GM18499 (cell line): ENCODE results near the gene PGM2L1.
"Not testable (repeated sequence)": the region's sequence is repeated elsewhere in the genome, so short reads cannot be mapped to it uniquely, and the experiment has no call there.

Experiments
- ATAC-seq: cut with Tn5 transposase; IDR thresholded peaks from one replicate; pipeline ENCODE4 v1.9.1; 2021; ENCODE audit warnings: moderate number of reproducible peaks; ENCODE audit not compliant: insufficient read depth, unreplicated experiment

Gene PGM2L1

GRCh38 chr11:74403607-74404321, 5.5 kb upstream of the PGM2L1 start:
- ATAC-seq, result no peak

- ATAC-seq, result no peak
Measured at GRCh38 chr11:74400606-74401005, 2.4 kb upstream of the PGM2L1 start.

DNA sequence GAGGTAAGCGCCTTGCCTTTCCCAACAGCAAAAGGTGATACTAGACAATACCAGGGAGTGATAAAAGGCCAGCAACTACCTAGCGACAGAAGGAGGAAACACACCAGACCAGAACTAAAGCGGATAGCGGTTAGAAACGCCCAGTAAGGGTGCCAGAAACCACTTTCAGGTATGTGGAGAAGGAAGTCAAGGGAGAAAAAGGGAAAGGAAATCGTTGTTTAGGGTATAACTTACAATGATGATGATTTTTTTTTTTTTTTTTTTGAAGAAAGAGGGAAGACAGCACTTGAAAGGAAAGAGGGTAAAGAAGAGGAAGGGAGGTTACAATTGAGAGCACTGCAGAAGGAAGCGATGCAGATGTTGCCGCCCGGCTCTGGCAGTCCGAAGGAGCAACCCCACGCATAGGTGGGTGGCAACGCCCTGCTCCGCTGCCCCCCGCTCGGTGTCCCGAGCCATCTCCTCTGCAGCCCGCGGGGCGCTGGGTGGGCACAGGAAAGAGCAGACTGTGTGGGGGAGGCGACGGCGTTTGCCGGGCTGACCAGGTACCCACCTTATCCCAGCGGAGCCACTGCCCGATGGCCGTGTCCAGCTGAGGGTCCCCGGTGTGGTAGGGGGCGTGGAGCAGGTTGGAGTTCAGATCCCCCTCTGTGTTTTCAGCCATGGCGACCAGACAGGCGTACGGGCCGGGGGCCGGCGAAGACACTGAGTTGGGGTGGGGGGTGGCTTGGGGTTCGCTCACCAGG, 561 bp downstream of the PGM2L1 start:
- no peak for ATAC-seq

- no peak for ATAC-seq
Measured at GRCh38 chr11:74392256-74392655, 6.0 kb downstream of the PGM2L1 start.

- ATAC-seq, result no peak
Measured at GRCh38 chr11:74391193-74391592, 7.0 kb downstream of the PGM2L1 start.

GRCh38 chr11:74390697-74391096, 7.5 kb downstream of the PGM2L1 start:
- no peak for ATAC-seq

GRCh38 chr11:74388678-74389327, 9.4 kb downstream of the PGM2L1 start:
- no peak for ATAC-seq

DNA sequence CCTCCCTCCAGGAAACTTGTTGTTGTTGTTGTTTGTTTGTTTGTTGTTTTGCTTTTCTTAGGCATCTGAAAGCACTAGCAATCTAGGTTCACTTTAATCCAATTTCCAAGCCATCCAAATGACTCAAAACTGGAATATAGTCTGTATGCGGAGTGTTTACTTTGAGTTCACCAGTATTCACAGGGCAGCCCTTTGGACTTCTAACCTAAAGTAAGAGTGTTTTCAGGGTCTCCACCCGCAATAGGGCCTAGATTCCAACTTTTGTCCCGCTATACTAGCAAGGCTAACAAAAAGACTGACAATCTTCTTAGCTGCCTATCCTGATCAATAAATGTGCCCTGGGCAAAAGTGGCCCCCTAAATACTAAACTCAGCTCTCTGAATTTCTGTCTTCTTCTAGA, 13.6 kb downstream of the PGM2L1 start:
- no peak for ATAC-seq

GRCh38 chr11:74380746-74381439, 17.3 kb downstream of the PGM2L1 start:
- ATAC-seq, result no peak

DNA sequence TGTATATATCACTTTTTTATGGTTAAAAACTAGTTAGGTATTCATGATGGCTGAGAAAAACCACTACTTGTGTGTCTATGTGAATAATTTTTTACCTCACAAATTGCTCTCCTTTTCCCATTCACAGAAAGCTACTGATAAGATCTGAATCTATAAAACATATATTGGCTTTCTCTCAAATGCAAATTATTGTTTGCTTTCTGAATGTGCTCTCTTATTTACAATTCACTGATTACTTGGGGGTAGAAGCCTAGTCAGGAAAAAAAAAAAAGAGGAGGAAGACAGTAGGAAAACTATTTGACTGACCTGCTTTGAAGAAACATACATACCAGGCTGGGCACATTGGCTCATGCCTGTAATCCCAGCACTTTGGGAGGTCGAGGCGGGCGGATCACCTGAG, 20.5 kb downstream of the PGM2L1 start:
- no peak for ATAC-seq

- no peak for ATAC-seq
Measured at GRCh38 chr11:74373382-74373781, 24.9 kb downstream of the PGM2L1 start.

GRCh38 chr11:74371269-74372052, 26.8 kb downstream of the PGM2L1 start:
- ATAC-seq, result no peak

DNA sequence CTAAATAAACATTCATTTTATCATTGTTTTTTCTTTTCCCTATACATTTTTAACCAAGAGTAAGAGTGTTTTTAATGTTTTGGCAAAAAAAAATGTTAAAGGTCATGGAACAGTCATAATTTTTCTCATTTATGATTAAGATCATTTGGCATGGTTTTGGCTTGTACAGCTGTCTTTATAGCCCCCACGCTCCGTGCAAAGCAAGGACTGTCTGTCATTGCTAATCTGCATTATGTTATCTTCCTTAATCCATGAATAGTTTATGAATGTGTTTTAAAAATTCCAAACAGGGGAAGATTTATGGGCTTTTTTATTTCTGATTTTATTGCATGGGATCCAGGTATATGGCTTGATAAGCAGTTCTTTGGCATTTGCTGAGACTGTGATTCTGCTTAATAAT, 28.1 kb downstream of the PGM2L1 start:
- no peak for ATAC-seq

GRCh38 chr11:74367881-74368280, 30.4 kb downstream of the PGM2L1 start:
- ATAC-seq, result no peak

- no peak for ATAC-seq
Measured at GRCh38 chr11:74366576-74366975, 31.7 kb downstream of the PGM2L1 start.

- not testable (repeated sequence) for ATAC-seq
Measured at GRCh38 chr11:74365805-74366204, 32.4 kb downstream of the PGM2L1 start.

GRCh38 chr11:74357449-74357848, 40.8 kb downstream of the PGM2L1 start:
- ATAC-seq, result no peak

DNA sequence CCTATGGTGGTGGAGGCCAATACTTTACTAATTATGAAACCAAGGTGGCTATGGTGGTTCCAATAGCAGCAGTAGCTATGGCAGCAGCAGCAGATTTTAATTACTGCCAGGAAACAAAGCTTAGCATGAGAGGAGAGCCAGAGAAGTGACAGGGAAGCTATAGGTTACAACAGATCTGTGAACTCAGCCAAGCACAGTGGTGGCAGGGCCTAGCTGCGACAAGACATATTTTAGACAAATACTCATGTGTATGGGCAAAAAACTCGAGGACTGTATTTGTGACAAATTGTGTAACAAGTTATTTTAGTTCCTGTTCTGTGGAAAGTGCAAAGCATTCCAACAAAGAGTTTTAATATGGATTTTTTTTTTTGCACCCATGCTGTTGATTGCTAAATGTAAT, 42.6 kb downstream of the PGM2L1 start:
- no peak for ATAC-seq

DNA sequence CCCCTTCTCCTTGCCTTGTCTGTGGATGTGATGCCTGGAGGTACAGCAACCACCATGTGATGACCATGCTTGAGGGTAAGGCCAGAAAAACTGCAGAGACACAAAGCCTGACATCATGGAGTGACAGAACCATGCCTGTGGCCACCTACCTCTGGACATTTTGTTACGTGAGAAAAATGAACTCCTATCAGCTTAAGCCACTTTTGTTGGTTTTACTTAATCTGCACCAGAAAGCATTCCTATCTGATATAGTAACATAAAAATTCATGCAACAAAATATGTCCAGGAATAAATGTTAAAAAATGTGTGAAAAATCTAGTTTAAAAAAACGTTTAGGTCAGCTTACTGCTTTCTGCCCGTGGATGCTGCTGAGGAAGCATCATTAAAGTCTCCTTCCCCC, 44.2 kb downstream of the PGM2L1 start:
- ATAC-seq, result no peak

DNA sequence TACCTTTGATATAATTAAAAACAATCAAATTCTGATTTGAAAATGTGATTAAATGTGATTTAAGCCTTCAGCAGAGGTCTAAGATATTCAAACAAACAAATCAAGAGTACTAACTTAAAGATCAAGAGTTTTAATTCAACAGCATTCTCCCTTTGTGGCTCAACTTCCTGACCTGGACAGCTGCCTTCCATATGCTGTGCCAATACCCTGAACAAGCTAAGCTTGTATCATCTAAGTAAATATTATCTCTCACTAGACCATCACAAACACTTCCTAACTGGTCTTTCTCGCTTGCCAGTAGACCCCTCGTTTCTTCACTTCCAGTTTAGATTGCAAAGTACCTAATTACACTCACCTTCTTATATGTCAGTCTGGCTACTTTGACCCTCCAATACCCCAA, 50.9 kb downstream of the PGM2L1 start:
- ATAC-seq, result no peak
